SK-N-MC (cell line): ENCODE measurements around the gene DMGDH.

Experiments used
- EZH2 ChIP-seq: fragments of 200-600 bp; sonication (generic); IDR thresholded peaks from one replicate; pipeline ENCODE4 v1.6.1; 2017; ENCODE audit warnings: antibody characterized with exemption
- FOXP2 ChIP-seq: optimal IDR thresholded peaks from 2 replicates; pipeline ENCODE3; 2011; ENCODE audit warnings: mild to moderate bottlenecking, moderate library complexity; ENCODE audit not compliant: insufficient read depth; ENCODE audit errors: extremely low read length, control extremely low read depth
- POLR2AphosphoS5 ChIP-seq: IDR thresholded peaks from 2 replicates; pipeline ENCODE4 v1.6.1; 2012; ENCODE audit warnings: mild to moderate bottlenecking, low read depth, low read length, borderline replicate concordance

- no peak for TF ChIP-seq EZH2
- TF ChIP-seq POLR2AphosphoS5 = no peak
- TF ChIP-seq FOXP2 = no peak
Measured at GRCh38 chr5:78979117-78979742, 90.2 kb downstream of the DMGDH start.
